H9 (cell line): ENCODE data around the gene BEX3. TPM values are rescaled to one million over a fixed set of nuclear protein-coding genes. Genes with fewer than 3 reads are reported as not detected.

Experiments used
- DNase-seq: peaks from one replicate; pipeline ENCODE4 v3.0.0-alpha.2; 2017
- H2AFZ ChIP-seq: one replicate; pipeline ENCODE4 v1.6.1; 2013; ENCODE audit warnings: mild to moderate bottlenecking, low read length, control low read depth, moderate library complexity
- H2AK5ac ChIP-seq: 2 replicates; pipeline ENCODE4 v1.6.1; 2013; ENCODE audit warnings: low read length, control low read depth, mixed read lengths; ENCODE audit not compliant: insufficient read length
- H2BK120ac ChIP-seq: one replicate; pipeline ENCODE4 v1.6.1; 2013; ENCODE audit warnings: low read depth, mild to moderate bottlenecking, low read length, control low read depth, inconsistent platforms; ENCODE audit not compliant: poor library complexity, severe bottlenecking
- H2BK12ac ChIP-seq: 2 replicates; pipeline ENCODE4 v1.6.1; 2013; ENCODE audit warnings: low read length, control low read depth, mixed read lengths, low read depth; ENCODE audit not compliant: insufficient read length
- H2BK15ac ChIP-seq: 2 replicates; pipeline ENCODE4 v1.6.1; 2013; ENCODE audit warnings: low read depth, low read length, control low read depth
- H2BK20ac ChIP-seq: one replicate; pipeline ENCODE4 v1.6.1; 2013; ENCODE audit warnings: low read depth, mild to moderate bottlenecking, low read length, control low read depth, inconsistent platforms; ENCODE audit not compliant: poor library complexity, severe bottlenecking
- H2BK5ac ChIP-seq: 2 replicates; pipeline ENCODE4 v1.6.1; 2013; ENCODE audit warnings: low read length, control low read depth, mixed read lengths; ENCODE audit not compliant: insufficient read length
- H3K14ac ChIP-seq: 2 replicates; pipeline ENCODE4 v1.6.1; 2013; ENCODE audit warnings: low read length, control low read depth; ENCODE audit not compliant: insufficient read depth
- H3K18ac ChIP-seq: 2 replicates; pipeline ENCODE4 v1.6.1; 2013; ENCODE audit warnings: low read depth, mild to moderate bottlenecking, mixed read lengths, low read length, control low read depth; ENCODE audit not compliant: insufficient read length
- H3K23ac ChIP-seq: 2 replicates; pipeline ENCODE4 v1.6.1; 2013; ENCODE audit warnings: low read length, control low read depth, mixed read lengths, low read depth; ENCODE audit not compliant: insufficient read length
- H3K23me2 ChIP-seq: 2 replicates; pipeline ENCODE4 v1.6.1; 2013; ENCODE audit warnings: low read depth, mild to moderate bottlenecking, mixed read lengths, low read length, control low read depth; ENCODE audit not compliant: insufficient read length, poor library complexity, severe bottlenecking
- H3K27ac ChIP-seq: 2 replicates; pipeline ENCODE4 v1.5.1; 2013; ENCODE audit warnings: low read length, control low read depth, mixed read lengths, low read depth; ENCODE audit not compliant: insufficient read length
- H3K27me3 ChIP-seq: 2 replicates; pipeline ENCODE4 v1.6.1; 2013; ENCODE audit warnings: low read length, control low read depth, inconsistent platforms; ENCODE audit not compliant: insufficient read depth
- H3K4ac ChIP-seq: 2 replicates; pipeline ENCODE4 v1.6.1; 2013; ENCODE audit warnings: low read depth, mild to moderate bottlenecking, control low read depth, inconsistent platforms, low read length, moderate library complexity
- H3K4me1 ChIP-seq: 2 replicates; pipeline ENCODE4 v1.6.1; 2013; ENCODE audit warnings: low read length, control low read depth, inconsistent platforms; ENCODE audit not compliant: insufficient read depth
- H3K4me2 ChIP-seq: 2 replicates; pipeline ENCODE4 v1.6.1; 2013; ENCODE audit warnings: low read length, control low read depth, mixed read lengths; ENCODE audit not compliant: insufficient read length, insufficient read depth
- H3K56ac ChIP-seq: 2 replicates; pipeline ENCODE4 v1.6.1; 2013; ENCODE audit warnings: low read depth, mild to moderate bottlenecking, mixed read lengths, low read length, control low read depth; ENCODE audit not compliant: insufficient read length
- H3K79me1 ChIP-seq: 2 replicates; pipeline ENCODE4 v1.6.1; 2013; ENCODE audit warnings: low read depth, mild to moderate bottlenecking, moderate library complexity, low read length, control low read depth, inconsistent platforms; ENCODE audit not compliant: insufficient read depth, poor library complexity, severe bottlenecking
- H3K79me2 ChIP-seq: 2 replicates; pipeline ENCODE4 v1.6.1; 2013; ENCODE audit warnings: low read length, control low read depth, inconsistent platforms; ENCODE audit not compliant: insufficient read depth
- H3K9ac ChIP-seq: 2 replicates; pipeline ENCODE4 v1.6.1; 2013; ENCODE audit warnings: low read length, control low read depth, mixed read lengths; ENCODE audit not compliant: insufficient read length; ENCODE audit errors: extremely low read depth
- H3K9me3 ChIP-seq: one replicate; pipeline ENCODE4 v1.6.1; 2013; ENCODE audit warnings: low read depth, low read length, inconsistent platforms; ENCODE audit not compliant: control insufficient read depth
- H3T11ph ChIP-seq: one replicate; pipeline ENCODE4 v1.6.1; 2013; ENCODE audit warnings: mild to moderate bottlenecking, low read length, control low read depth, inconsistent platforms
- H4K20me1 ChIP-seq: one replicate; pipeline ENCODE4 v1.6.1; 2013; ENCODE audit not compliant: control insufficient read depth, insufficient read length, insufficient read depth
- H4K5ac ChIP-seq: 2 replicates; pipeline ENCODE4 v1.6.1; 2013; ENCODE audit warnings: low read depth, mild to moderate bottlenecking, mixed read lengths, low read length, control low read depth; ENCODE audit not compliant: insufficient read length
- H4K8ac ChIP-seq: replicated peaks from 2 replicates; pipeline ENCODE4 v1.6.1; 2013; ENCODE audit warnings: low read length, control low read depth, mixed read lengths, low read depth; ENCODE audit not compliant: insufficient read length
- H4K91ac ChIP-seq: 2 replicates; pipeline ENCODE4 v1.6.1; 2013; ENCODE audit warnings: low read depth, mild to moderate bottlenecking, moderate library complexity, mixed read lengths, low read length, control low read depth; ENCODE audit not compliant: insufficient read length
- H3K27ac Mint-ChIP-seq, 3 experiments: 2 replicates in 2 of 3; 3 replicates in 1 of 3; pipeline ENCODE4 v1.8.0; 2020 to 2021; ENCODE audit warnings: mixed read lengths in 3 of 3, mild to moderate bottlenecking in 1 of 3, moderate library complexity in 1 of 3
- H3K27me3 Mint-ChIP-seq: 2 replicates; pipeline ENCODE4 v1.8.0; 2021; ENCODE audit warnings: low read depth, mild to moderate bottlenecking, moderate library complexity, mixed read lengths
- H3K36me3 Mint-ChIP-seq, 3 experiments: 2 replicates in 2 of 3; 3 replicates in 1 of 3; pipeline ENCODE4 v1.8.0; 2020 to 2021; ENCODE audit warnings: low read depth in 3 of 3, mixed read lengths in 3 of 3; ENCODE audit not compliant: insufficient read depth in 1 of 3
- H3K4me1 Mint-ChIP-seq, 2 experiments: 2 replicates each; pipeline ENCODE4 v1.8.0; 2020; ENCODE audit warnings: mixed read lengths in 2 of 2
- H3K4me3 Mint-ChIP-seq, 2 experiments: 2 replicates in 1 of 2; 3 replicates in 1 of 2; pipeline ENCODE4 v1.8.0; 2020 to 2021; ENCODE audit warnings: mild to moderate bottlenecking in 2 of 2, mixed read lengths in 2 of 2, moderate library complexity in 1 of 2
- H3K9me3 Mint-ChIP-seq, 2 experiments: 2 replicates in 1 of 2; 3 replicates in 1 of 2; pipeline ENCODE4 v1.8.0; 2020; ENCODE audit warnings: mild to moderate bottlenecking in 2 of 2, mixed read lengths in 2 of 2, moderate library complexity in 1 of 2
- WGBS: extraction: QIAGEN DNeasy Blood & Tissue Kit; methylation state at CpG from one replicate; pipeline ENCODE4 v1.1.7; 2013; ENCODE audit warnings: missing lambda C conversion rate, low lambda C conversion rate, mixed read lengths; ENCODE audit not compliant: insufficient read length; ENCODE audit errors: extremely low coverage; 5-methylcytosine and 5-hydroxymethylcytosine counted together
- total RNA-seq: library from RNA; stranded (reverse); gene quantifications from 2 replicates; pipeline ENCODE4 v1.2.1, GENCODE V29; 2021
- TF ChIP-seq, protein P1 (sequence below): fragments of 200-600 bp; sonication (generic); conservative IDR thresholded peaks from 3 replicates; pipeline ENCODE4 v1.8.0; 2021; ENCODE audit warnings: antibody characterized with exemption, mild to moderate bottlenecking

BEX3 gene
- total RNA-seq, 1 experiment from 2014 or later, result 305 TPM

DNA sequence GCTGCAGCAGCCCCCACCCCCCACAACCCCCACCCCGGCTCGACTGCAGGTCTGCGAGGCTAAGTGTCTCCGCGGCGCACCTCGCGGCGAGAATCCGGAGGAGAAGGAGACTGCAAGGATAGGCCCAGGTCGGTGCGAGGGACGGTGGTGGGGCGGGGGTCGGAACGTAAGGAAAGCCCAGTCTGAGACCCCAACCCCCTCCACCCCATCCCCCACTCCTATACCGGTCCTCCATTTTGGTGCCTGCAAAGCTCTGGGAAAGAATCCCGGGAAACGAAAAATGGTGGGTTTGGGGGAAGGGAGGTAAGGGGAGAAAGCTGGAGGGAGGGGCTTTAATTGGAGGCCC, 614 bp downstream of the BEX3 start:
- TF ChIP-seq, protein P1, sequence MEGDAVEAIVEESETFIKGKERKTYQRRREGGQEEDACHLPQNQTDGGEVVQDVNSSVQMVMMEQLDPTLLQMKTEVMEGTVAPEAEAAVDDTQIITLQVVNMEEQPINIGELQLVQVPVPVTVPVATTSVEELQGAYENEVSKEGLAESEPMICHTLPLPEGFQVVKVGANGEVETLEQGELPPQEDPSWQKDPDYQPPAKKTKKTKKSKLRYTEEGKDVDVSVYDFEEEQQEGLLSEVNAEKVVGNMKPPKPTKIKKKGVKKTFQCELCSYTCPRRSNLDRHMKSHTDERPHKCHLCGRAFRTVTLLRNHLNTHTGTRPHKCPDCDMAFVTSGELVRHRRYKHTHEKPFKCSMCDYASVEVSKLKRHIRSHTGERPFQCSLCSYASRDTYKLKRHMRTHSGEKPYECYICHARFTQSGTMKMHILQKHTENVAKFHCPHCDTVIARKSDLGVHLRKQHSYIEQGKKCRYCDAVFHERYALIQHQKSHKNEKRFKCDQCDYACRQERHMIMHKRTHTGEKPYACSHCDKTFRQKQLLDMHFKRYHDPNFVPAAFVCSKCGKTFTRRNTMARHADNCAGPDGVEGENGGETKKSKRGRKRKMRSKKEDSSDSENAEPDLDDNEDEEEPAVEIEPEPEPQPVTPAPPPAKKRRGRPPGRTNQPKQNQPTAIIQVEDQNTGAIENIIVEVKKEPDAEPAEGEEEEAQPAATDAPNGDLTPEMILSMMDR, result no peak
- H4K91ac ChIP-seq, result no peak overlapping the region
- Mint-ChIP-seq H3K27me3 (no peaks in the 10 kb centered on the region), H3K4me1 (peaks cover 12 to 13% of the 10 kb centered on the region in 2 experiments; a peak in 3 of 4 replicates), H3K36me3 (peaks cover 22 to 23% (median 22%) of the 10 kb centered on the region in 3 experiments), H3K4me3 (peak overlapping the region; percentile 81 to 86), H3K27ac (peak overlapping the region; percentile 37 to 98 (median 65)), H3K9me3 (peaks cover 7 to 42% of the 10 kb centered on the region in 2 experiments; a peak in 4 of 5 replicates)
- peak overlapping the region; percentile 53 for H2BK5ac ChIP-seq
- H2BK15ac ChIP-seq, result no peak overlapping the region
- no peak overlapping the region for H2AK5ac ChIP-seq
- no peaks in the 10 kb centered on the region for H3K4me1 ChIP-seq
- H3K27me3 ChIP-seq, result no peaks in the 10 kb centered on the region
- no peak overlapping the region for H2BK12ac ChIP-seq
- no peak overlapping the region for H3K23ac ChIP-seq
- no peaks in the 10 kb centered on the region for H3K9me3 ChIP-seq
- no peaks in the 10 kb centered on the region for H3K79me1 ChIP-seq
- H3K56ac ChIP-seq, result no peak overlapping the region
- peak; percentile 53 for DNase-seq
- H3K9ac ChIP-seq, result peak overlapping the region; percentile 94
- H4K8ac ChIP-seq, result no peak overlapping the region
- no peaks in the 10 kb centered on the region for H4K20me1 ChIP-seq
- peak overlapping the region; percentile 98 for H3K4me2 ChIP-seq
- peak overlapping the region; percentile 98 for H3K14ac ChIP-seq
- H2AFZ ChIP-seq, result no peak overlapping the region
- H3K23me2 ChIP-seq, result peaks cover 3% of the 10 kb centered on the region
- H4K5ac ChIP-seq, result peak overlapping the region; percentile 72
- H3T11ph ChIP-seq, result no peak overlapping the region
- H3K27ac ChIP-seq, result no peak overlapping the region
- no peak overlapping the region for H2BK20ac ChIP-seq
- no CpG with 5 or more reads among the region's 19 CpGs for WGBS
- H3K18ac ChIP-seq, result peak overlapping the region; percentile 95
- H2BK120ac ChIP-seq, result peak overlapping the region; percentile 57
- no peak overlapping the region; the same call in 1 of the 2 replicates for H3K4ac ChIP-seq
- H3K79me2 ChIP-seq, result peaks cover 2% of the 10 kb centered on the region; the same call in 1 of the 2 replicates
